SK-N-SH (cell line): Measurements from ENCODE around the gene FADS1. TPM values are rescaled to one million over a fixed set of nuclear protein-coding genes. Genes with fewer than 3 reads are reported as not detected.

Experiments used
- CTCF ChIA-PET: fragments of 300-600, 350-600 bp; formaldehyde crosslinking; extraction: SDS; loops from one replicate; lab custom pipeline; 2021; lab: Yijun Ruan, JAX
- POLR2A ChIA-PET: fragments of 350-600 bp; sonication (Branson Sonifier 250); formaldehyde crosslinking; extraction: SDS; loops from one replicate; lab custom pipeline; 2020; ENCODE audit warnings: antibody characterized with exemption, inconsistent platforms; lab: Yijun Ruan, JAX
- DNase-seq: peaks from one replicate; pipeline ENCODE4 v3.0.0; 2012
- H2AFZ ChIP-seq: fragments of 200-600 bp; sonication (generic); 2 replicates; pipeline ENCODE4 v1.8.1; 2016; ENCODE audit warnings: antibody characterized with exemption, mild to moderate bottlenecking, low read depth
- H3F3A ChIP-seq: fragments of 200-600 bp; sonication (generic); replicated peaks from 2 replicates; pipeline ENCODE3; 2016; ENCODE audit warnings: antibody characterized with exemption, mild to moderate bottlenecking; ENCODE audit not compliant: insufficient read depth
- H3K27ac ChIP-seq, 2 experiments: fragments of 200-500 bp in 1 of 2; fragments of 200-600 bp in 1 of 2; sonication (Bioruptor generic) in 1 of 2; sonication (generic), shearing (Covaris generic) in 1 of 2; 2 replicates each; pipeline versions ENCODE4 v1.5.1 to v1.6.1; 2014 to 2016; ENCODE audit warnings: low read depth in 2 of 2, inconsistent platforms in 1 of 2, low read length in 1 of 2, mild to moderate bottlenecking in 1 of 2, mixed read lengths in 1 of 2
- H3K27me3 ChIP-seq: fragments of 200-600 bp; sonication (generic), shearing (Covaris generic); 2 replicates; pipeline ENCODE4 v1.6.1; 2016; ENCODE audit warnings: mixed run types; ENCODE audit not compliant: insufficient read depth
- H3K36me3 ChIP-seq, 2 experiments: fragments of 200-500 bp in 1 of 2; fragments of 200-600 bp in 1 of 2; sonication (Bioruptor generic) in 1 of 2; sonication (generic) in 1 of 2; replicated peaks in 1 of 2; 2 replicates each; pipeline versions ENCODE3 to v1.5.1; 2014 to 2016; ENCODE audit warnings: low read length in 1 of 2, mild to moderate bottlenecking in 1 of 2; ENCODE audit not compliant: insufficient read depth in 2 of 2, control insufficient read depth in 1 of 2
- H3K4me1 ChIP-seq, 2 experiments: fragments of 200-500 bp in 1 of 2; fragments of 200-600 bp in 1 of 2; sonication (Bioruptor generic) in 1 of 2; sonication (generic), shearing (Covaris generic) in 1 of 2; 2 replicates each; pipeline versions ENCODE4 v1.5.1 to v1.6.1; 2014 to 2016; ENCODE audit warnings: low read depth in 1 of 2, low read length in 1 of 2, mixed run types in 1 of 2; ENCODE audit not compliant: insufficient read depth in 2 of 2, control insufficient read depth in 1 of 2
- H3K4me2 ChIP-seq: fragments of 200-600 bp; sonication (generic), shearing (Covaris generic); 2 replicates; pipeline ENCODE4 v1.6.1; 2017; ENCODE audit warnings: mixed run types
- H3K4me3 ChIP-seq, 2 experiments: fragments of 200-500 bp in 1 of 2; fragments of 200-600 bp in 1 of 2; sonication (Bioruptor generic) in 1 of 2; sonication (generic), shearing (Covaris generic) in 1 of 2; 2 replicates each; pipeline versions ENCODE4 v1.5.1 to v1.8.1; 2014 to 2016; ENCODE audit warnings: low read depth in 2 of 2, inconsistent platforms in 1 of 2, low read length in 1 of 2, mild to moderate bottlenecking in 1 of 2, mixed read lengths in 1 of 2, moderate library complexity in 1 of 2
- H3K79me2 ChIP-seq: fragments of 200-600 bp; sonication (generic); 2 replicates; pipeline ENCODE4 v1.8.1; 2017; ENCODE audit warnings: mild to moderate bottlenecking; ENCODE audit not compliant: insufficient read depth
- H3K9ac ChIP-seq: fragments of 200-600 bp; sonication (generic); 2 replicates; pipeline ENCODE4 v1.6.1; 2017; ENCODE audit warnings: mixed run types
- H3K9me2 ChIP-seq: fragments of 200-600 bp; sonication (generic); 2 replicates; pipeline ENCODE4 v1.6.1; 2017; ENCODE audit warnings: mixed run types
- H3K9me3 ChIP-seq: fragments of 200-600 bp; sonication (generic); 2 replicates; pipeline ENCODE4 v1.6.1; 2017; ENCODE audit warnings: mixed run types, mild to moderate bottlenecking, moderate library complexity
- H4K20me1 ChIP-seq: fragments of 200-600 bp; sonication (generic); 2 replicates; pipeline ENCODE4 v1.6.1; 2017; ENCODE audit warnings: mild to moderate bottlenecking, mixed run types; ENCODE audit not compliant: insufficient read depth
- CHD2 ChIP-seq: fragments of 150-350 bp; IDR thresholded peaks from 2 replicates; pipeline ENCODE4 v1.6.1; 2018; ENCODE audit warnings: low read length; ENCODE audit not compliant: partially characterized antibody
- ELF1 ChIP-seq: IDR thresholded peaks from 2 replicates; pipeline ENCODE4 v1.4.0; 2012
- EZH2phosphoT487 ChIP-seq: fragments of 200-600 bp; sonication (generic); IDR thresholded peaks from 2 replicates; pipeline ENCODE4 v1.6.1; 2017; ENCODE audit warnings: low read depth, mixed run types, mild to moderate bottlenecking, antibody characterized with exemption, moderate library complexity, borderline replicate concordance
- FOSL2 ChIP-seq: IDR thresholded peaks from 2 replicates; pipeline ENCODE4 v1.4.0; 2012; ENCODE audit warnings: low read depth, mild to moderate bottlenecking, moderate library complexity, borderline replicate concordance
- FOXJ3 ChIP-seq: sonication (generic); formaldehyde crosslinking; IDR thresholded peaks from 2 replicates; pipeline ENCODE4 v1.5.1; 2020; ENCODE audit warnings: mild to moderate bottlenecking, missing genetic modification reagents
- GABPA ChIP-seq: IDR thresholded peaks from 2 replicates; pipeline ENCODE4 v1.4.0; 2012; ENCODE audit warnings: low read depth, mild to moderate bottlenecking
- MEF2A ChIP-seq: IDR thresholded peaks from 2 replicates; pipeline ENCODE4 v1.4.0; 2012; ENCODE audit warnings: low read depth, borderline replicate concordance
- MXI1 ChIP-seq: IDR thresholded peaks from 2 replicates; pipeline ENCODE4 v1.6.1; 2012; ENCODE audit warnings: mild to moderate bottlenecking, low read depth, low read length, improper control_type of control experiment
- NRF1 ChIP-seq: IDR thresholded peaks from 2 replicates; pipeline ENCODE4 v1.6.1; 2012; ENCODE audit warnings: low read depth, mild to moderate bottlenecking, low read length
- RAD21 ChIP-seq: IDR thresholded peaks from 2 replicates; pipeline ENCODE4 v1.6.1; 2012; ENCODE audit warnings: mild to moderate bottlenecking, low read length
- RFX5 ChIP-seq: IDR thresholded peaks from 2 replicates; pipeline ENCODE4 v1.6.1; 2012; ENCODE audit warnings: mild to moderate bottlenecking, improper control_type of control experiment, low read length
- TAF1 ChIP-seq: IDR thresholded peaks from 2 replicates; pipeline ENCODE4 v1.6.1; 2012; ENCODE audit warnings: low read depth, mild to moderate bottlenecking, low read length, moderate library complexity, borderline replicate concordance
- TCF12 ChIP-seq: IDR thresholded peaks from 2 replicates; pipeline ENCODE4 v1.4.0; 2012
- YY1 ChIP-seq: IDR thresholded peaks from 2 replicates; pipeline ENCODE4 v1.4.0; 2012; ENCODE audit warnings: low read depth, mild to moderate bottlenecking
- WGBS: methylation state at CpG from one replicate; pipeline ENCODE4 v1.1.6; 2017; ENCODE audit warnings: low lambda C conversion rate; 5-methylcytosine and 5-hydroxymethylcytosine counted together
- polyA plus RNA-seq, 3 experiments: library from polyadenylated mRNA; depleted of rRNA; stranded (reverse); fragments of >200 nt; gene quantifications; 2 replicates each; pipeline ENCODE4 v1.2.3, GENCODE V29; 2012
- TF ChIP-seq, protein P1 (sequence below): fragments of 200-600 bp; sonication (generic); IDR thresholded peaks from 2 replicates; pipeline ENCODE4 v1.6.1; 2017; ENCODE audit warnings: antibody characterized with exemption, mild to moderate bottlenecking, moderate library complexity
- TF ChIP-seq, protein P2 (sequence below): fragments of 150-350 bp; IDR thresholded peaks from 2 replicates; pipeline ENCODE4 v1.6.1; 2017; ENCODE audit warnings: antibody characterized with exemption, low read length, low read depth, borderline replicate concordance
- TF ChIP-seq, protein P3 (sequence below): fragments of 150-350 bp; IDR thresholded peaks from 2 replicates; pipeline ENCODE4 v1.6.1; 2016; ENCODE audit warnings: mild to moderate bottlenecking, low read depth, low read length

FADS1 gene
- polyA plus RNA-seq, 1 of the 3 experiments (the other 2 are of a cell fraction), result 20.6 TPM

DNA sequence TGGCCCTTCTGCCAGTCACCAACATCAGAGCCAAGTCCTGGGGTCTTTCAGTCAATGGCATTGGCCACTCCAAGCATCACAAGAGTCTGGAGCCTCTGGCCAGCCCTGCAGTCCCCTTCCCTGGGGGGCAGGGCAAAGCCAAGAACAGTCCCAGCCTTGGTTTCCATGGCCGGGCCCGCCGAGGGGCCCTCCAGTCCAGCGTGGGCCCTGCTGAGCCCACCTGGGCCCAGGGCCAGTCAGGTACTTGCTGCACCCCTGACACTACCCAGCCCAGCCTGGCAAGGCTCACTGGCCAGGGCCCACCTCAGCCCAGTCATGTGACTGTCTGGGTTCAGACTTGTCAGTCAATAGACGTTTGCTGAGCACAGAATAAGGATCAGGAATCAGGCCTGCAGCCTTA, 35.2 kb downstream of the FADS1 start:
- Histone ChIP-seq H3K9ac (no peak overlapping the region), H3K4me2 (no peak overlapping the region), H4K20me1 (no peaks in the 10 kb centered on the region), H3K9me3 (no peaks in the 10 kb centered on the region), H3K4me3 (no peak overlapping the region), H3K4me1 (peaks cover 0 to 31% of the 10 kb centered on the region in 2 experiments; a peak in 1 of 4 replicates), H3F3A (no peaks in the 10 kb centered on the region), H3K27ac (peak overlapping the region in 1 of 2 experiments; percentile 28; a peak in 1 of 4 replicates), H3K36me3 (peaks cover 0 to 25% of the 10 kb centered on the region in 2 experiments), H2AFZ (no peak overlapping the region), H3K79me2 (no peaks in the 10 kb centered on the region), H3K9me2 (no peaks in the 10 kb centered on the region), H3K27me3 (no peaks in the 10 kb centered on the region)
- CTCF ChIA-PET, result interaction anchor here (1.3 to 10.8 kb wide), 5 partner anchors 15 to 327 kb away, joined by 4 to 78 read pairs (median 8); no protein-coding TSS in a partner anchor
- TF ChIP-seq RFX5 (no peak), MEF2A (no peak), GABPA (no peak), EZH2phosphoT487 (no peak), YY1 (no peak), CHD2 (no peak), ELF1 (no peak), TAF1 (no peak), MXI1 (no peak), TCF12 (no peak), NRF1 (no peak), RAD21 (no peak), FOXJ3 (CRISPR knock-in tag) (no peak), FOSL2 (no peak)
- TF ChIP-seq, protein P1, sequence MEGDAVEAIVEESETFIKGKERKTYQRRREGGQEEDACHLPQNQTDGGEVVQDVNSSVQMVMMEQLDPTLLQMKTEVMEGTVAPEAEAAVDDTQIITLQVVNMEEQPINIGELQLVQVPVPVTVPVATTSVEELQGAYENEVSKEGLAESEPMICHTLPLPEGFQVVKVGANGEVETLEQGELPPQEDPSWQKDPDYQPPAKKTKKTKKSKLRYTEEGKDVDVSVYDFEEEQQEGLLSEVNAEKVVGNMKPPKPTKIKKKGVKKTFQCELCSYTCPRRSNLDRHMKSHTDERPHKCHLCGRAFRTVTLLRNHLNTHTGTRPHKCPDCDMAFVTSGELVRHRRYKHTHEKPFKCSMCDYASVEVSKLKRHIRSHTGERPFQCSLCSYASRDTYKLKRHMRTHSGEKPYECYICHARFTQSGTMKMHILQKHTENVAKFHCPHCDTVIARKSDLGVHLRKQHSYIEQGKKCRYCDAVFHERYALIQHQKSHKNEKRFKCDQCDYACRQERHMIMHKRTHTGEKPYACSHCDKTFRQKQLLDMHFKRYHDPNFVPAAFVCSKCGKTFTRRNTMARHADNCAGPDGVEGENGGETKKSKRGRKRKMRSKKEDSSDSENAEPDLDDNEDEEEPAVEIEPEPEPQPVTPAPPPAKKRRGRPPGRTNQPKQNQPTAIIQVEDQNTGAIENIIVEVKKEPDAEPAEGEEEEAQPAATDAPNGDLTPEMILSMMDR, result no peak
- TF ChIP-seq, protein P2, sequence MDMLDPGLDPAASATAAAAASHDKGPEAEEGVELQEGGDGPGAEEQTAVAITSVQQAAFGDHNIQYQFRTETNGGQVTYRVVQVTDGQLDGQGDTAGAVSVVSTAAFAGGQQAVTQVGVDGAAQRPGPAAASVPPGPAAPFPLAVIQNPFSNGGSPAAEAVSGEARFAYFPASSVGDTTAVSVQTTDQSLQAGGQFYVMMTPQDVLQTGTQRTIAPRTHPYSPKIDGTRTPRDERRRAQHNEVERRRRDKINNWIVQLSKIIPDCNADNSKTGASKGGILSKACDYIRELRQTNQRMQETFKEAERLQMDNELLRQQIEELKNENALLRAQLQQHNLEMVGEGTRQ, result no peak
- TF ChIP-seq, protein P3, sequence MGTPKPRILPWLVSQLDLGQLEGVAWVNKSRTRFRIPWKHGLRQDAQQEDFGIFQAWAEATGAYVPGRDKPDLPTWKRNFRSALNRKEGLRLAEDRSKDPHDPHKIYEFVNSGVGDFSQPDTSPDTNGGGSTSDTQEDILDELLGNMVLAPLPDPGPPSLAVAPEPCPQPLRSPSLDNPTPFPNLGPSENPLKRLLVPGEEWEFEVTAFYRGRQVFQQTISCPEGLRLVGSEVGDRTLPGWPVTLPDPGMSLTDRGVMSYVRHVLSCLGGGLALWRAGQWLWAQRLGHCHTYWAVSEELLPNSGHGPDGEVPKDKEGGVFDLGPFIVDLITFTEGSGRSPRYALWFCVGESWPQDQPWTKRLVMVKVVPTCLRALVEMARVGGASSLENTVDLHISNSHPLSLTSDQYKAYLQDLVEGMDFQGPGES, result no peak
- 91% methylated on average over 4 of the region's 5 CpGs for WGBS
- POLR2A ChIA-PET, result interaction anchor here (1.1 to 1.7 kb wide), 2 partner anchors 10 to 167 kb away, joined by 3 to 7 read pairs; no protein-coding TSS in a partner anchor
- no peak for DNase-seq
